HL-60/S4 treated with phorbol 12-myristate 13-acetate at 8.2 ng/mL for 4 days and 3 days (cell line): ENCODE measurements around the gene SPINK4.

Experiments used
- in situ Hi-C: fragments of 300-500 bp; cut with MboI; formaldehyde crosslinking; loops from 2 replicates; pipeline ENCODE4 v1.15.0; 2022; ENCODE audit warnings: low sequenced_read_pairs

The SPINK4 gene

GRCh38 chr9:33228606-33229005, 11.4 kb upstream of the SPINK4 start:
- in situ Hi-C loops = no loop called here

- in situ Hi-C loops = no loop called here
Measured at GRCh38 chr9:33229359-33230114, 10.4 kb upstream of the SPINK4 start.

GRCh38 chr9:33230756-33231622, 9.0 kb upstream of the SPINK4 start:
- in situ Hi-C loops = no loop called here

GRCh38 chr9:33231623-33231942, 8.4 kb upstream of the SPINK4 start:
- in situ Hi-C loops = no loop called here

GRCh38 chr9:33232815-33233214, 7.2 kb upstream of the SPINK4 start:
- in situ Hi-C loops = no loop called here

- in situ Hi-C loops = no loop called here
Measured at GRCh38 chr9:33233626-33234342, 6.2 kb upstream of the SPINK4 start.

GRCh38 chr9:33234511-33235467, 5.2 kb upstream of the SPINK4 start:
- in situ Hi-C loops = no loop called here

- in situ Hi-C loops = no loop called here
Measured at GRCh38 chr9:33236571-33236970, 3.4 kb upstream of the SPINK4 start.

GRCh38 chr9:33241298-33241697, 1.3 kb downstream of the SPINK4 start:
- in situ Hi-C loops = no loop called here

GRCh38 chr9:33242609-33243134, 2.7 kb downstream of the SPINK4 start:
- in situ Hi-C loops = no loop called here

- in situ Hi-C loops = no loop called here
Measured at GRCh38 chr9:33244137-33244784, 4.3 kb downstream of the SPINK4 start.

- in situ Hi-C loops = no loop called here
Measured at GRCh38 chr9:33245341-33245740, 5.4 kb downstream of the SPINK4 start.

GRCh38 chr9:33246269-33246860, 6.4 kb downstream of the SPINK4 start:
- in situ Hi-C loops = no loop called here

GRCh38 chr9:33248606-33249005, 8.6 kb downstream of the SPINK4 start:
- in situ Hi-C loops = no loop called here

- in situ Hi-C loops = no loop called here
Measured at GRCh38 chr9:33249087-33249658, 9.2 kb downstream of the SPINK4 start.

- in situ Hi-C loops = no loop called here
Measured at GRCh38 chr9:33249983-33250382, 10.0 kb downstream of the SPINK4 start.

- in situ Hi-C loops = no loop called here
Measured at GRCh38 chr9:33250458-33250995, 10.6 kb downstream of the SPINK4 start.

- in situ Hi-C loops = no loop called here
Measured at GRCh38 chr9:33254211-33254610, 14.2 kb downstream of the SPINK4 start.

- in situ Hi-C loops = no loop called here
Measured at GRCh38 chr9:33255014-33255413, 15.0 kb downstream of the SPINK4 start.
